ENCODE measurements around the gene ATP1A3. TPM values are rescaled to one million over a fixed set of nuclear protein-coding genes. Genes with fewer than 3 reads are reported as not detected.
"Not testable (repeated sequence)": the region's sequence is repeated elsewhere in the genome, so short reads cannot be mapped to it uniquely, and the experiment has no call there.

ATP1A3 gene
- total RNA-seq, 1 experiment from 2014 or later: 34.7 TPM

GRCh38 chr19:41994521-41994971 lies 516 bp upstream of the ATP1A3 start:
- no peak for DNase-seq (ENCODE audit: low read depth, low spot score)
- no peaks in the 10 kb centered on the region for H4K20me1 ChIP-seq (ENCODE audit: insufficient read depth)
- ATAC-seq: peak; percentile 6; the same call in 1 of the 2 replicates
- ChIA-PET POLR2A (no interaction called here), CTCF (no interaction called here), RAD21 (ENCODE audit: low non-redundant PET in 1 of 2, low total read pairs in 2 of 2, uncharacterized antibody in 2 of 2, unreplicated experiment in 2 of 2) (no interaction called here)
- BruUV-seq (replicated peaks): no TSS peak
- H3K9ac ChIP-seq (ENCODE audit: low read length): no peak overlapping the region
- peak overlapping the region; percentile 99 for H3K4me2 ChIP-seq (ENCODE audit: low read length)
- TF ChIP-seq, protein P1, sequence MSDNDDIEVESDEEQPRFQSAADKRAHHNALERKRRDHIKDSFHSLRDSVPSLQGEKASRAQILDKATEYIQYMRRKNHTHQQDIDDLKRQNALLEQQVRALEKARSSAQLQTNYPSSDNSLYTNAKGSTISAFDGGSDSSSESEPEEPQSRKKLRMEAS (IDR thresholded peaks at IDR 0.05): no peak
- no peak for TF ChIP-seq EZH2 (IDR thresholded peaks at IDR 0.05)
- TF ChIP-seq FOSL1 (IDR thresholded peaks at IDR 0.05; ENCODE audit: low read depth): no peak
- no peak for TF ChIP-seq YY1 (IDR thresholded peaks at IDR 0.05; ENCODE audit: extremely low read depth, insufficient replicate concordance, low read depth, low read length)
- TF ChIP-seq TCF7L2 (IDR thresholded peaks at IDR 0.05; ENCODE audit: borderline replicate concordance, extremely low read depth, insufficient read depth, insufficient read length): no peak
- TF ChIP-seq JUND (IDR thresholded peaks at IDR 0.05): no peak
- no peak for TF ChIP-seq ZBTB33 (IDR thresholded peaks at IDR 0.05; ENCODE audit: extremely low read depth, insufficient replicate concordance, low read length)
- no peak for TF ChIP-seq ELF1 (IDR thresholded peaks at IDR 0.05; ENCODE audit: borderline replicate concordance, low read depth)
- TF ChIP-seq POLR2AphosphoS5 (IDR thresholded peaks at IDR 0.05; ENCODE audit: low read depth, low read length): no peak
- no peak for TF ChIP-seq ZFX (IDR thresholded peaks at IDR 0.05)
- no peak for TF ChIP-seq POLR2A (IDR thresholded peaks at IDR 0.05; ENCODE audit: borderline replicate concordance, extremely low read depth, insufficient read depth, insufficient read length)
- TF ChIP-seq RAD21 (IDR thresholded peaks at IDR 0.05; ENCODE audit: low read depth): no peak
- peaks cover 4 to 21% of the 10 kb centered on the region in 2 experiments; a peak in 3 of 4 replicates for H3K4me1 ChIP-seq (ENCODE audit: control insufficient read depth in 1 of 2, insufficient read depth in 2 of 2, low read length in 2 of 2)
- no peak overlapping the region for H2AFZ ChIP-seq (ENCODE audit: low read depth, low read length, poor library complexity, severe bottlenecking)
- H3K27me3 ChIP-seq (ENCODE audit: insufficient read depth, low read length): peaks cover 10% of the 10 kb centered on the region; the same call in 1 of the 2 replicates
- no peak overlapping the region for H3K27ac ChIP-seq (ENCODE audit: low read depth, low read length)
- H3K9me3 ChIP-seq (ENCODE audit: control insufficient read depth in 1 of 2, insufficient read depth in 1 of 2, low read depth in 1 of 2, low read length in 2 of 2): no peaks in the 10 kb centered on the region
- H3K4me3 ChIP-seq (replicated peaks in 1 of 2; ENCODE audit: low read depth in 1 of 2, low read length in 2 of 2): peak overlapping the region; percentile 66 to 76
- H3K36me3 ChIP-seq (ENCODE audit: control insufficient read depth in 1 of 2, insufficient read depth in 2 of 2, low read length in 2 of 2): no peaks in the 10 kb centered on the region
- no peaks in the 10 kb centered on the region for H3K79me2 ChIP-seq (ENCODE audit: insufficient read depth, low read length)
- intact Hi-C loops (cut with micrococcal nuclease): loop anchor here (10.0 kb wide), 1 partner anchor 100 kb away; no protein-coding TSS in a partner anchor
- no peaks in the 10 kb centered on the region for H3K9me2 ChIP-seq (ENCODE audit: insufficient read depth)

GRCh38 chr19:41991925-41992569 lies 2.0 kb downstream of the ATP1A3 start:
- H3K9me2 ChIP-seq (ENCODE audit: insufficient read depth); BruUV-seq (replicated peaks); H3K4me2 ChIP-seq (ENCODE audit: low read length); ATAC-seq; H3K36me3 ChIP-seq (ENCODE audit: control insufficient read depth in 1 of 2, insufficient read depth in 2 of 2, low read length in 2 of 2); H4K20me1 ChIP-seq (ENCODE audit: insufficient read depth); RAD21 ChIA-PET (ENCODE audit: low non-redundant PET in 1 of 2, low total read pairs in 2 of 2, uncharacterized antibody in 2 of 2, unreplicated experiment in 2 of 2); DNase-seq (ENCODE audit: low read depth, low spot score); H3K4me3 ChIP-seq (replicated peaks in 1 of 2; ENCODE audit: low read depth in 1 of 2, low read length in 2 of 2); POLR2A ChIA-PET; H3K27ac ChIP-seq (ENCODE audit: low read depth, low read length); H3K27me3 ChIP-seq (ENCODE audit: insufficient read depth, low read length); H3K9ac ChIP-seq (ENCODE audit: low read length); H3K79me2 ChIP-seq (ENCODE audit: insufficient read depth, low read length); H3K9me3 ChIP-seq (ENCODE audit: control insufficient read depth in 1 of 2, insufficient read depth in 1 of 2, low read depth in 1 of 2, low read length in 2 of 2); H2AFZ ChIP-seq (ENCODE audit: low read depth, low read length, poor library complexity, severe bottlenecking): not testable (repeated sequence)
- intact Hi-C loops (cut with micrococcal nuclease): loop anchor here (10.0 kb wide), 1 partner anchor 103 kb away; no protein-coding TSS in a partner anchor
- CTCF ChIA-PET: interaction anchor here (1.9 kb wide), 1 partner anchor 36 kb away, joined by 5 read pairs; no protein-coding TSS in a partner anchor
- peaks cover 4 to 10% of the 10 kb centered on the region in 2 experiments; a peak in 3 of 4 replicates for H3K4me1 ChIP-seq (ENCODE audit: control insufficient read depth in 1 of 2, insufficient read depth in 2 of 2, low read length in 2 of 2)
